Neural progenitor cell (in vitro differentiated cells): ENCODE data around the gene LGALS1. TPM values are rescaled to one million over a fixed set of nuclear protein-coding genes. Genes with fewer than 3 reads are reported as not detected.

Experiments used
- DNase-seq: peaks from one replicate; pipeline ENCODE4 v3.0.0-alpha.2; 2016; ENCODE audit warnings: low spot score
- H2AFZ ChIP-seq: fragments of 200-600 bp; sonication (generic); replicated peaks from 2 replicates; pipeline ENCODE4 v1.6.1; 2016; ENCODE audit warnings: antibody characterized with exemption
- H3F3A ChIP-seq: fragments of 200-600 bp; sonication (generic); 2 replicates; pipeline ENCODE4 v1.6.1; 2016; ENCODE audit warnings: antibody characterized with exemption, low read depth
- H3K27ac ChIP-seq: fragments of 200-600 bp; sonication (generic); 2 replicates; pipeline ENCODE4 v1.5.1; 2016; ENCODE audit warnings: mild to moderate bottlenecking
- H3K27me3 ChIP-seq: fragments of 200-600 bp; sonication (generic); 2 replicates; pipeline ENCODE4 v1.6.1; 2016; ENCODE audit warnings: mild to moderate bottlenecking, moderate library complexity
- H3K36me3 ChIP-seq: fragments of 200-600 bp; sonication (generic); 2 replicates; pipeline ENCODE4 v1.5.1; 2016
- H3K4me1 ChIP-seq: fragments of 200-600 bp; sonication (generic); 2 replicates; pipeline ENCODE4 v1.6.1; 2016; ENCODE audit warnings: mixed run types
- H3K4me2 ChIP-seq: fragments of 200-600 bp; sonication (generic); 2 replicates; pipeline ENCODE4 v1.6.1; 2016
- H3K4me3 ChIP-seq: fragments of 200-600 bp; sonication (generic); 2 replicates; pipeline ENCODE4 v1.5.1; 2016
- H3K79me2 ChIP-seq: fragments of 200-600 bp; sonication (generic); 2 replicates; pipeline ENCODE4 v1.6.1; 2016; ENCODE audit warnings: low read depth
- H3K9ac ChIP-seq: fragments of 200-600 bp; sonication (generic); 2 replicates; pipeline ENCODE4 v1.6.1; 2016
- H3K9me3 ChIP-seq: fragments of 200-600 bp; sonication (generic); 2 replicates; pipeline ENCODE4 v1.5.1; 2016; ENCODE audit warnings: low read depth
- H4K20me1 ChIP-seq: fragments of 200-600 bp; sonication (generic); 2 replicates; pipeline ENCODE4 v1.6.1; 2016; ENCODE audit warnings: low read depth
- H3K27ac Mint-ChIP-seq: 3 replicates; pipeline ENCODE4 v1.8.0; 2021; ENCODE audit warnings: mixed read lengths
- H3K27me3 Mint-ChIP-seq: 2 replicates; pipeline ENCODE4 v1.8.0; 2022; ENCODE audit warnings: low read depth, mild to moderate bottlenecking, inconsistent platforms, moderate library complexity, mixed read lengths; ENCODE audit not compliant: insufficient read depth
- H3K36me3 Mint-ChIP-seq: 3 replicates; pipeline ENCODE4 v1.8.0; 2021; ENCODE audit warnings: mixed read lengths
- H3K4me1 Mint-ChIP-seq: 3 replicates; pipeline ENCODE4 v1.8.0; 2021; ENCODE audit warnings: mixed read lengths
- H3K4me3 Mint-ChIP-seq: 3 replicates; pipeline ENCODE4 v1.8.0; 2021; ENCODE audit warnings: mild to moderate bottlenecking, moderate library complexity, mixed read lengths
- H3K9me3 Mint-ChIP-seq: 3 replicates; pipeline ENCODE4 v1.8.0; 2020; ENCODE audit warnings: mixed read lengths
- CTCF ChIP-seq: fragments of 200-600 bp; sonication (generic); IDR thresholded peaks from 2 replicates; pipeline ENCODE4 v1.5.1; 2017; ENCODE audit warnings: antibody characterized with exemption, mild to moderate bottlenecking
- EZH2 ChIP-seq: fragments of 200-600 bp; sonication (generic); IDR thresholded peaks from 2 replicates; pipeline ENCODE4 v1.6.1; 2017; ENCODE audit warnings: antibody characterized with exemption, mild to moderate bottlenecking, moderate library complexity
- EZH2phosphoT487 ChIP-seq: fragments of 200-600 bp; sonication (generic); IDR thresholded peaks from 2 replicates; pipeline ENCODE4 v1.6.1; 2017; ENCODE audit warnings: antibody characterized with exemption
- total RNA-seq: library from RNA; depleted of rRNA; stranded (reverse); fragments of >200 nt; gene quantifications from 2 replicates; pipeline ENCODE4 v1.2.3, GENCODE V29; 2015; ENCODE audit warnings: low replicate concordance

Gene LGALS1
- total RNA-seq, 1 donor from 2014 or later = 14.9 TPM

- no peaks in the 10 kb centered on the region for H4K20me1 ChIP-seq
- H3K36me3 Mint-ChIP-seq = no peaks in the 10 kb centered on the region
These were observed 4.2 kb downstream of the LGALS1 start for GRCh38 chr22:37679670-37680069.

DNA sequence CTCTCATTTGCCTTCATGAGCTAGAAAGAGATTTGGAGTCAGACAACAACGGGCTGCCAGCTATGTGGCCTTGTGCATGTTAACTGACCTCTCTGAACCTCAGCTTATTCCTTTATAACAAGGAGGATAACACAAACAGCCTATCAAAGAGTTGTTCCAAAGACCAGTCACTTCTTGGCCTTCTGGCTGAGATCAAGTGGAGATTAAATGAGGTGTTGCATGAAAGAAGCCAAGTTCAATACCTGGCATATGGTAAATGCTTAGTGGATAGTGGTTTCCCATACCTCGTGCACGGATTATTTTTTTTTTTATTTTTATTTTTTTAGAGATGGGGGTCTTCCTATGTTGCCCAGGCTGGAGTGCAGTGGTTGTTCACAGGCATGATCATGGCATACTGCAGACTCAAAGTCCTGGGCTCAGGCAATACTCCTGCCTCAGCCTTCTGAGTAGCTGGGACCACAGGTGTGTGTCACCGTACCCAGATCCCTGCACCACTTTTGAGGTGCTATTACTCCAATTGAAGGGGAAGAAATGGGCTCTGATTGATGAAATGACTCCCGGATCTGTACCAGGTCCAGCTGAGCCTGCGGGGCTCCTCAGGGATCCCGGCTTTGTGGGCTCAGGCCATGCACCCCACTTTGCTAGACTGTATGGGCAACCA lies 4.9 kb downstream of the LGALS1 start:
- Histone ChIP-seq H3K27ac (no peak overlapping the region), H3K9me3 (no peaks in the 10 kb centered on the region), H2AFZ (no peak overlapping the region), H3K36me3 (no peaks in the 10 kb centered on the region), H3F3A (peaks cover 27% of the 10 kb centered on the region), H3K9ac (no peak overlapping the region), H3K79me2 (no peaks in the 10 kb centered on the region), H3K4me3 (no peak overlapping the region), H3K4me2 (no peak overlapping the region), H4K20me1 (no peaks in the 10 kb centered on the region), H3K27me3 (peaks cover 8% of the 10 kb centered on the region), H3K4me1 (no peaks in the 10 kb centered on the region)
- Mint-ChIP-seq H3K27ac (no peak overlapping the region), H3K27me3 (no peaks in the 10 kb centered on the region), H3K9me3 (no peaks in the 10 kb centered on the region), H3K4me3 (no peak overlapping the region), H3K4me1 (peaks cover 17% of the 10 kb centered on the region), H3K36me3 (no peaks in the 10 kb centered on the region)
- DNase-seq = no peak
- TF ChIP-seq EZH2phosphoT487 = no peak
- TF ChIP-seq EZH2 = no peak
- no peak for TF ChIP-seq CTCF

More at GRCh38 chr22:37679670-37680069, 4.2 kb downstream of the LGALS1 start:
- Histone ChIP-seq H2AFZ (no peak overlapping the region), H3K27me3 (peaks cover 8% of the 10 kb centered on the region), H3K4me2 (no peak overlapping the region), H3K9me3 (no peaks in the 10 kb centered on the region), H3K79me2 (no peaks in the 10 kb centered on the region), H3K9ac (no peak overlapping the region), H3F3A (peaks cover 31% of the 10 kb centered on the region), H3K4me3 (no peak overlapping the region), H3K4me1 (no peaks in the 10 kb centered on the region), H3K27ac (no peak overlapping the region), H3K36me3 (no peaks in the 10 kb centered on the region)
- Mint-ChIP-seq H3K27ac (no peak overlapping the region), H3K4me3 (peak overlapping the region; percentile 15), H3K4me1 (peaks cover 15% of the 10 kb centered on the region), H3K9me3 (no peaks in the 10 kb centered on the region), H3K27me3 (no peaks in the 10 kb centered on the region)
- DNase-seq = no peak
- TF ChIP-seq EZH2phosphoT487 (no peak), CTCF (no peak), EZH2 (no peak)

- no peak overlapping the region for H2AFZ ChIP-seq
- no peaks in the 10 kb centered on the region for H3K36me3 ChIP-seq
- TF ChIP-seq EZH2 (no peak), CTCF (no peak), EZH2phosphoT487 (no peak)
- H3K79me2 ChIP-seq = no peaks in the 10 kb centered on the region
- H3K9me3 Mint-ChIP-seq = no peaks in the 10 kb centered on the region
- no peak overlapping the region for H3K4me3 ChIP-seq
- no peak overlapping the region for H3K4me3 Mint-ChIP-seq
- peaks cover 3% of the 10 kb centered on the region for H3K27me3 ChIP-seq
- no peak overlapping the region for H3K4me2 ChIP-seq
- DNase-seq = no peak
- H3K9ac ChIP-seq = no peak overlapping the region
- H3K36me3 Mint-ChIP-seq = no peaks in the 10 kb centered on the region
- peaks cover 20% of the 10 kb centered on the region for H3F3A ChIP-seq
- H4K20me1 ChIP-seq = no peaks in the 10 kb centered on the region
- H3K4me1 Mint-ChIP-seq = peaks cover 16% of the 10 kb centered on the region
- no peaks in the 10 kb centered on the region for H3K9me3 ChIP-seq
- H3K27ac ChIP-seq = no peak overlapping the region
- H3K27ac Mint-ChIP-seq = peak overlapping the region; percentile 90
- no peaks in the 10 kb centered on the region for H3K27me3 Mint-ChIP-seq
- no peaks in the 10 kb centered on the region for H3K4me1 ChIP-seq
These were observed 5.6 kb downstream of the LGALS1 start for GRCh38 chr22:37681001-37681424.
